Gastroesophageal sphincter (tissue), 3 donors: ENCODE data around the gene FBXL20.

Source experiments
- CTCF ChIP-seq, 4 experiments: fragments of 200-600 bp in 2 of 4; fragments of 450-650 bp in 2 of 4; sonication (generic) in 1 of 4; IDR thresholded peaks; one replicate each; pipeline ENCODE4 v1.5.1; 2017 to 2019; ENCODE audit warnings: antibody characterized with exemption in 4 of 4, mild to moderate bottlenecking in 2 of 4, moderate library complexity in 2 of 4
- POLR2A ChIP-seq, 2 donors: fragments of 450-650 bp; IDR thresholded peaks; one replicate each; pipeline ENCODE4 v1.6.1; 2017; ENCODE audit warnings: antibody characterized with exemption in 2 of 2, mild to moderate bottlenecking in 2 of 2, moderate library complexity in 1 of 2
- POLR2AphosphoS5 ChIP-seq: sonication (generic); formaldehyde crosslinking; IDR thresholded peaks from one replicate; pipeline ENCODE4 v1.6.1; 2017; ENCODE audit warnings: antibody characterized with exemption

- TF ChIP-seq CTCF (IDR thresholded peaks at IDR 0.05) (no peak), POLR2A (IDR thresholded peaks at IDR 0.05) (no peak), POLR2AphosphoS5 (no peak)
Measured at GRCh38 chr17:39325528-39326240, 75.7 kb downstream of the FBXL20 start.
